Endodermal cell (in vitro differentiated cells): ENCODE results near the gene RPN2. TPM values are rescaled to one million over a fixed set of nuclear protein-coding genes. Genes with fewer than 3 reads are reported as not detected.

ENCODE experiments used
- DNase-seq: peaks from one replicate; pipeline ENCODE4 v3.0.0-alpha.2; 2017
- H3K27ac ChIP-seq: 2 replicates; pipeline ENCODE4 v1.5.1; 2013; ENCODE audit warnings: mild to moderate bottlenecking, low read depth, low read length, moderate library complexity
- H3K27me3 ChIP-seq: 2 replicates; pipeline ENCODE4 v1.6.1; 2013; ENCODE audit warnings: mild to moderate bottlenecking, low read length, moderate library complexity; ENCODE audit not compliant: insufficient read depth, control insufficient read depth, poor library complexity, severe bottlenecking
- H3K36me3 ChIP-seq: 2 replicates; pipeline ENCODE4 v1.7.0; 2013; ENCODE audit warnings: mild to moderate bottlenecking, low read length, moderate library complexity; ENCODE audit not compliant: control insufficient read depth, insufficient read depth
- H3K4me1 ChIP-seq: one replicate; pipeline ENCODE4 v1.7.0; 2013; ENCODE audit warnings: low read length; ENCODE audit not compliant: control insufficient read depth, insufficient read depth
- H3K4me3 ChIP-seq: 2 replicates; pipeline ENCODE4 v1.5.1; 2013; ENCODE audit warnings: mild to moderate bottlenecking, low read length, moderate library complexity
- H3K9ac ChIP-seq: 2 replicates; pipeline ENCODE4 v1.6.1; 2013; ENCODE audit warnings: mild to moderate bottlenecking, low read length, moderate library complexity; ENCODE audit not compliant: poor library complexity, severe bottlenecking; ENCODE audit errors: extremely low read depth
- H3K9me3 ChIP-seq: 2 replicates; pipeline ENCODE4 v1.6.1; 2013; ENCODE audit warnings: mild to moderate bottlenecking, low read length, moderate library complexity; ENCODE audit not compliant: control insufficient read depth
- H3K27ac Mint-ChIP-seq: 2 replicates; pipeline ENCODE4 v1.8.0; 2020; ENCODE audit warnings: mixed read lengths
- H3K27me3 Mint-ChIP-seq: 2 replicates; pipeline ENCODE4 v1.8.0; 2021; ENCODE audit warnings: mild to moderate bottlenecking, mixed read lengths; ENCODE audit not compliant: insufficient read depth
- H3K36me3 Mint-ChIP-seq: 2 replicates; pipeline ENCODE4 v1.8.0; 2020; ENCODE audit warnings: low read depth, mixed read lengths
- H3K4me1 Mint-ChIP-seq: 2 replicates; pipeline ENCODE4 v1.8.0; 2020; ENCODE audit warnings: mixed read lengths
- H3K4me3 Mint-ChIP-seq: 2 replicates; pipeline ENCODE4 v1.8.0; 2020; ENCODE audit warnings: mild to moderate bottlenecking, moderate library complexity, mixed read lengths
- H3K9me3 Mint-ChIP-seq: 2 replicates; pipeline ENCODE4 v1.8.0; 2020; ENCODE audit warnings: mild to moderate bottlenecking, mixed read lengths
- whole genome bisulfite sequencing, 2 experiments: methylation state at CpG; one replicate each; pipeline versions ENCODE4 v1.1.5 to v1.1.7; 2013; ENCODE audit warnings: missing lambda C conversion rate in 2 of 2, mixed read lengths in 1 of 2; ENCODE audit not compliant: insufficient coverage in 1 of 2, insufficient read length in 1 of 2; 5-methylcytosine and 5-hydroxymethylcytosine counted together
- total RNA-seq, 2 donors: library from RNA; stranded (reverse); fragmentation: NEBNext Ultra II Directional in 1 of 2; extraction: Animal tissue kit (Norgen Biotek cat#: 25700) in 1 of 2; gene quantifications; 2 replicates in 1 of 2; 3 replicates in 1 of 2; pipeline ENCODE4 v1.2.1, GENCODE V29; 2021
- TF ChIP-seq, protein P1 (sequence below): fragments of 200-600 bp; sonication (generic); conservative IDR thresholded peaks from 2 replicates; pipeline ENCODE4 v1.5.0; 2021; ENCODE audit warnings: antibody characterized with exemption, mild to moderate bottlenecking

RPN2 gene
- total RNA-seq, 2 donors from 2014 or later = 230 to 242 TPM

DNA sequence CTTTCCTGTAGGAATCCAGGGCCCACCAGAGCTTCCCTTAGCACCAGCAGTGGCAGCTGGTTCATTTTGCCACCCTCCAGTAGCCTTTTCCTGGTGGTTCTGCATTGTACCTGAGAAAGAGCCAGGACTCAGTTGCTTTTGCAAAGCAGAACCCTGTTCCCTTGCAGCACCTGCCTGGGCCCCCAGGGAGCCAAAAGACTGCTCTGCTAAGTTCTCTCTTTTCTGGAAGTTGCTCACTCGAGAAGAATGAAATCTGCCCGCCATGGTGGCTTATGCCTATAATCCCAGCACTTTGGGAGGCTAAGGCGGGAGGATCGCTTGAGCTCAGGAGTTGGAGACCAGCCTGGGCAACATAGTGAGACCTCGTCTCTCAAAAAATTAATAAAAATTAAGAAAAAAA lies 58.5 kb downstream of the RPN2 start:
- Mint-ChIP-seq H3K4me3 (no peak overlapping the region), H3K9me3 (no peaks in the 10 kb centered on the region), H3K36me3 (peaks cover 90% of the 10 kb centered on the region), H3K4me1 (no peaks in the 10 kb centered on the region), H3K27me3 (no peaks in the 10 kb centered on the region), H3K27ac (no peak overlapping the region)
- TF ChIP-seq, protein P1, sequence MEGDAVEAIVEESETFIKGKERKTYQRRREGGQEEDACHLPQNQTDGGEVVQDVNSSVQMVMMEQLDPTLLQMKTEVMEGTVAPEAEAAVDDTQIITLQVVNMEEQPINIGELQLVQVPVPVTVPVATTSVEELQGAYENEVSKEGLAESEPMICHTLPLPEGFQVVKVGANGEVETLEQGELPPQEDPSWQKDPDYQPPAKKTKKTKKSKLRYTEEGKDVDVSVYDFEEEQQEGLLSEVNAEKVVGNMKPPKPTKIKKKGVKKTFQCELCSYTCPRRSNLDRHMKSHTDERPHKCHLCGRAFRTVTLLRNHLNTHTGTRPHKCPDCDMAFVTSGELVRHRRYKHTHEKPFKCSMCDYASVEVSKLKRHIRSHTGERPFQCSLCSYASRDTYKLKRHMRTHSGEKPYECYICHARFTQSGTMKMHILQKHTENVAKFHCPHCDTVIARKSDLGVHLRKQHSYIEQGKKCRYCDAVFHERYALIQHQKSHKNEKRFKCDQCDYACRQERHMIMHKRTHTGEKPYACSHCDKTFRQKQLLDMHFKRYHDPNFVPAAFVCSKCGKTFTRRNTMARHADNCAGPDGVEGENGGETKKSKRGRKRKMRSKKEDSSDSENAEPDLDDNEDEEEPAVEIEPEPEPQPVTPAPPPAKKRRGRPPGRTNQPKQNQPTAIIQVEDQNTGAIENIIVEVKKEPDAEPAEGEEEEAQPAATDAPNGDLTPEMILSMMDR = no peak
- Histone ChIP-seq H3K9me3 (no peaks in the 10 kb centered on the region), H3K36me3 (peaks cover 95% of the 10 kb centered on the region), H3K27me3 (no peaks in the 10 kb centered on the region), H3K4me3 (no peak overlapping the region), H3K9ac (no peak overlapping the region), H3K27ac (no peak overlapping the region), H3K4me1 (no peaks in the 10 kb centered on the region)
- 96 to 100% methylated on average over 4 to 5 of the region's 5 CpGs for WGBS, 2 experiments
- DNase-seq = no peak

DNA sequence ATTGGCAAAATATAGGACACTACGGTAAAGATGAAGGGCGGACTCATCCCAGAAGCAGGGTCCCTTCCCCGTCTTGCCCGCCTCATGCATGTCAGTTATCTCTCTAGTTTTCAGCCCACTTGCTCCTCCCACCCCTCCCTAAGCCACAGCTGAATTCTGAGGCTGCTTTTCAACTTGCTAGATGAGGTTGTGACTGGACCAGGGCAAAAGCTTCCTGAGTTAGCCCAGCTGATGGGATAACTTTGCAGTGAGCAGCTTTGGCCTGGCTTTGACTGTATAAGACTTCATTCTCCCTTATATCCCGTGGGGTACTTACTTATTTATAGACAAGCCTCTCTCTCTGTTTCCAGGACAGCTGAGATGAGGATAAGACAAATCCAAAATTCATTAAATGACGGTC lies 59.3 kb downstream of the RPN2 start:
- Histone ChIP-seq H3K9ac (no peak overlapping the region), H3K4me1 (no peaks in the 10 kb centered on the region), H3K27me3 (no peaks in the 10 kb centered on the region), H3K27ac (no peak overlapping the region), H3K36me3 (peaks cover 95% of the 10 kb centered on the region), H3K4me3 (no peak overlapping the region), H3K9me3 (no peaks in the 10 kb centered on the region)
- DNase-seq = no peak
- H3K4me3 Mint-ChIP-seq = no peak overlapping the region
- TF ChIP-seq, protein P1 = no peak
- no peaks in the 10 kb centered on the region for H3K9me3 Mint-ChIP-seq
- peaks cover 90% of the 10 kb centered on the region for H3K36me3 Mint-ChIP-seq
- H3K27ac Mint-ChIP-seq = peak overlapping the region; percentile 42
- 95 to 97% methylated on average over 6 of the region's 6 CpGs for WGBS, 2 experiments
- no peaks in the 10 kb centered on the region for H3K27me3 Mint-ChIP-seq
- peaks cover 1% of the 10 kb centered on the region for H3K4me1 Mint-ChIP-seq

DNA sequence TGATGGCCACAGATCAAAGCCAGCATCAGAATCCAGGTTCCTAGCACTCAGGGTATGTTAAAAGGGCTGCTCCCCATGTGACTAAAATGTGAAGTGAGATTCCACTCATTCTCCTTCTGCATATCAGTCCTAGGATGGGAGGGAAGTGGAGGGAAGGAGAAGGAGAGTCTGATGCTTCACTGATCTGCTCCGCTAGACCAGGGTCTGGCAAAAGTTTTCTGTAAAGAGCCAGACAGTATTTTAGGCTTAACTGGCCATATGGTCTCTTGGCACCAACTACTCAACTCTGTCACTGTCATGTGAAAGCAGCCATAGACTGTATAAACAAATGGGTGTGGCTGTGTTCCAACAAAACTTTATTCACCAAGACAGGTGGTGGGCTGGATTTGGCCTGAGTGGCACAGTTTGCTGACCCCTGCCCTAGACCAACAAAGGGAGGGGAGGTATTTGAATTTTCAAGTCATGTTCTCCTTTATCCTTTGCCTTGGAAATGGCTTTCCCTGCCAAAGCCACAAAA lies 59.9 kb downstream of the RPN2 start:
- no peak for DNase-seq
- TF ChIP-seq, protein P1 = no peak
- peaks cover 90% of the 10 kb centered on the region for H3K36me3 Mint-ChIP-seq
- no peak overlapping the region for H3K4me3 Mint-ChIP-seq
- H3K27ac ChIP-seq = peak overlapping the region; percentile 54
- peaks cover 93% of the 10 kb centered on the region for H3K36me3 ChIP-seq
- no peaks in the 10 kb centered on the region for H3K27me3 Mint-ChIP-seq
- no peak overlapping the region for H3K9ac ChIP-seq
- no peaks in the 10 kb centered on the region for H3K27me3 ChIP-seq
- peaks cover 2% of the 10 kb centered on the region for H3K4me1 Mint-ChIP-seq
- H3K9me3 Mint-ChIP-seq = no peaks in the 10 kb centered on the region
- WGBS, 2 experiments = 76 to 100% methylated on average over 1 of the region's 1 CpG
- H3K27ac Mint-ChIP-seq = no peak overlapping the region
- no peaks in the 10 kb centered on the region for H3K9me3 ChIP-seq
- no peak overlapping the region for H3K4me3 ChIP-seq
- no peaks in the 10 kb centered on the region for H3K4me1 ChIP-seq
